Small intestine (tissue), 7 donors: ENCODE results near the gene USP35. TPM values are rescaled to one million over a fixed set of nuclear protein-coding genes. Genes with fewer than 3 reads are reported as not detected.
"Not testable (repeated sequence)": the region's sequence is repeated elsewhere in the genome, so short reads cannot be mapped to it uniquely, and the experiment has no call there.

Experiments used
- DNase-seq, 2 donors: peaks; one replicate each; pipeline versions ENCODE4 v3.0.0 to v3.0.0-alpha.2; 2013
- FAIRE-seq: peaks from 2 replicates; lab custom pipeline; 2012; peaks lifted over from hg19 to GRCh38; lab: Jason Lieb, UNC
- H3K27ac ChIP-seq, 3 donors: one replicate each; pipeline ENCODE4 v1.5.1; 2013; ENCODE audit warnings: low read length in 2 of 3, mild to moderate bottlenecking in 2 of 3, control low read depth in 1 of 3, inconsistent platforms in 1 of 3, low read depth in 1 of 3, moderate library complexity in 1 of 3
- H3K27me3 ChIP-seq, 3 donors: one replicate each; pipeline ENCODE4 v1.6.1; 2013; ENCODE audit warnings: low read length in 3 of 3, inconsistent platforms in 1 of 3; ENCODE audit not compliant: control insufficient read depth in 3 of 3, insufficient read depth in 3 of 3
- H3K36me3 ChIP-seq, 3 donors: one replicate each; pipeline ENCODE4 v1.6.1; 2013; ENCODE audit warnings: low read length in 3 of 3, inconsistent platforms in 1 of 3, low read depth in 1 of 3, mild to moderate bottlenecking in 1 of 3, moderate library complexity in 1 of 3; ENCODE audit not compliant: control insufficient read depth in 3 of 3, insufficient read depth in 2 of 3
- H3K4me1 ChIP-seq, 3 donors: one replicate each; pipeline ENCODE4 v1.6.1; 2013; ENCODE audit warnings: low read length in 2 of 3, inconsistent platforms in 1 of 3, low read depth in 1 of 3, mild to moderate bottlenecking in 1 of 3, moderate library complexity in 1 of 3; ENCODE audit not compliant: control insufficient read depth in 3 of 3, insufficient read depth in 2 of 3
- H3K4me3 ChIP-seq, 3 donors: one replicate each; pipeline ENCODE4 v1.5.1; 2013; ENCODE audit warnings: low read length in 3 of 3, control low read depth in 1 of 3, inconsistent platforms in 1 of 3, low read depth in 1 of 3, mild to moderate bottlenecking in 1 of 3, moderate library complexity in 1 of 3
- H3K9me3 ChIP-seq, 2 donors: one replicate each; pipeline ENCODE4 v1.6.1; 2013; ENCODE audit warnings: low read depth in 1 of 2, low read length in 1 of 2; ENCODE audit not compliant: control insufficient read depth in 2 of 2, insufficient read depth in 1 of 2
- WGBS, 3 donors: extraction: QIAGEN DNeasy Blood & Tissue Kit; methylation state at CpG; one replicate each; pipeline ENCODE4 v1.1.7; 2013; 5-methylcytosine and 5-hydroxymethylcytosine counted together
- polyA plus RNA-seq, 4 donors: library from polyadenylated mRNA; stranded (reverse) in 3 of 4; unstranded in 1 of 4; fragments of 200-250 nt in 3 of 4; fragments of 120-200 nt in 1 of 4; gene quantifications; one replicate each; pipeline versions ENCODE4 v1.2.1 to v1.2.3, GENCODE V29; 2013
- donor health status: healthy with polysubstance abuse.
- donor health status: control.
- donor health status: control.
- donor health status: Bipolar disorder and iron deficiency.
- donor health status: healthy.

The USP35 gene
- polyA plus RNA-seq, 4 donors: 1.7 to 7.8 (median 3.5) TPM

GRCh38 chr11:78227921-78228320 is 39.2 kb downstream of the USP35 start:
- Histone ChIP-seq H3K4me3 (no peak overlapping the region), H3K9me3 (no peaks in the 10 kb centered on the region), H3K4me1 (peaks cover 0 to 7% (median 6%) of the 10 kb centered on the region in 3 donors), H3K27me3 (no peaks in the 10 kb centered on the region), H3K27ac (no peak overlapping the region), H3K36me3 (peaks cover 0 to 25% (median 8%) of the 10 kb centered on the region in 3 donors)
- WGBS, 3 donors: 87 to 91% (median 89%) methylated on average over 4 of the region's 4 CpGs
- DNase-seq (no peak), FAIRE-seq (no peak)

GRCh38 chr11:78228467-78228866 is 39.7 kb downstream of the USP35 start:
- Histone ChIP-seq H3K4me3 (no peak overlapping the region), H3K27me3 (no peaks in the 10 kb centered on the region), H3K9me3 (no peaks in the 10 kb centered on the region), H3K27ac (no peak overlapping the region), H3K4me1 (peaks cover 0 to 7% (median 6%) of the 10 kb centered on the region in 3 donors), H3K36me3 (peaks cover 0 to 21% (median 7%) of the 10 kb centered on the region in 3 donors)
- WGBS, 3 donors: 97 to 100% (median 100%) methylated on average over 3 of the region's 3 CpGs
- no peak for FAIRE-seq
- peak; percentile 69 to 79 for DNase-seq

- WGBS, 3 donors: 86 to 97% (median 91%) methylated on average over 2 of the region's 2 CpGs
- DNase-seq (no peak), FAIRE-seq (no peak)
- no peak overlapping the region for H3K4me3 ChIP-seq
- no peaks in the 10 kb centered on the region for H3K9me3 ChIP-seq
- no peaks in the 10 kb centered on the region for H3K27me3 ChIP-seq
- peaks cover 0 to 18% (median 7%) of the 10 kb centered on the region in 3 donors for H3K36me3 ChIP-seq
- no peak overlapping the region for H3K27ac ChIP-seq
- H3K4me1 ChIP-seq: peaks cover 0 to 7% (median 6%) of the 10 kb centered on the region in 3 donors
Measured at GRCh38 chr11:78229106-78229505, 40.4 kb downstream of the USP35 start.

GRCh38 chr11:78230161-78230877 is 41.6 kb downstream of the USP35 start:
- peak; percentile 62 to 73 for DNase-seq
- Histone ChIP-seq H3K4me1 (peaks cover 0 to 7% (median 6%) of the 10 kb centered on the region in 3 donors), H3K4me3 (no peak overlapping the region), H3K36me3 (peaks cover 0 to 8% (median under 1%) of the 10 kb centered on the region in 3 donors), H3K27me3 (no peaks in the 10 kb centered on the region), H3K27ac (no peak overlapping the region), H3K9me3 (no peaks in the 10 kb centered on the region)
- no peak for FAIRE-seq
- WGBS, 3 donors: 82 to 86% (median 84%) methylated on average over 7 of the region's 7 CpGs

GRCh38 chr11:78231962-78232501 is 43.3 kb downstream of the USP35 start:
- no peak for FAIRE-seq
- H3K36me3 ChIP-seq: peaks cover 0 to 2% (median 0%) of the 10 kb centered on the region in 3 donors

GRCh38 chr11:78233046-78233445 is 44.3 kb downstream of the USP35 start:
- not testable (repeated sequence) for DNase-seq, H3K27me3 ChIP-seq, FAIRE-seq, H3K27ac ChIP-seq, H3K36me3 ChIP-seq, H3K9me3 ChIP-seq, H3K4me1 ChIP-seq, H3K4me3 ChIP-seq
- 91 to 100% (median 94%) methylated on average over 6 of the region's 6 CpGs for WGBS, 3 donors

More at GRCh38 chr11:78231962-78232501, 43.3 kb downstream of the USP35 start:
- peak overlapping the region in 1 of 3 donors; percentile 13 for H3K27ac ChIP-seq
- DNase-seq: no peak
- no peaks in the 10 kb centered on the region for H3K9me3 ChIP-seq
- no peaks in the 10 kb centered on the region for H3K27me3 ChIP-seq
- H3K4me1 ChIP-seq: peaks cover 0 to 7% (median 6%) of the 10 kb centered on the region in 3 donors
- H3K4me3 ChIP-seq: no peak overlapping the region

- H3K4me3 ChIP-seq: no peak overlapping the region
- no peak for FAIRE-seq
- DNase-seq: no peak
- no peak overlapping the region for H3K27ac ChIP-seq
- peaks cover 0 to 2% (median 0%) of the 10 kb centered on the region in 3 donors for H3K36me3 ChIP-seq
- WGBS, 3 donors: 84 to 99% (median 96%) methylated on average over 5 of the region's 5 CpGs
- H3K9me3 ChIP-seq: no peaks in the 10 kb centered on the region
- H3K27me3 ChIP-seq: no peaks in the 10 kb centered on the region
- H3K4me1 ChIP-seq: peaks cover 0 to 7% (median 6%) of the 10 kb centered on the region in 3 donors
Measured at GRCh38 chr11:78234006-78234405, 45.3 kb downstream of the USP35 start.

- H3K36me3 ChIP-seq: peaks cover 0 to 6% (median 0%) of the 10 kb centered on the region in 3 donors
- no peaks in the 10 kb centered on the region for H3K4me1 ChIP-seq
- no peak overlapping the region for H3K27ac ChIP-seq
- no peak for DNase-seq
- no peaks in the 10 kb centered on the region for H3K27me3 ChIP-seq
- H3K4me3 ChIP-seq: no peak overlapping the region
- FAIRE-seq: no peak
- peaks cover 0 to 18% of the 10 kb centered on the region in 2 donors for H3K9me3 ChIP-seq
Measured at GRCh38 chr11:78237293-78238046, 48.8 kb downstream of the USP35 start.
